ENCODE measurements around the gene PKM.

PKM gene

DNA sequence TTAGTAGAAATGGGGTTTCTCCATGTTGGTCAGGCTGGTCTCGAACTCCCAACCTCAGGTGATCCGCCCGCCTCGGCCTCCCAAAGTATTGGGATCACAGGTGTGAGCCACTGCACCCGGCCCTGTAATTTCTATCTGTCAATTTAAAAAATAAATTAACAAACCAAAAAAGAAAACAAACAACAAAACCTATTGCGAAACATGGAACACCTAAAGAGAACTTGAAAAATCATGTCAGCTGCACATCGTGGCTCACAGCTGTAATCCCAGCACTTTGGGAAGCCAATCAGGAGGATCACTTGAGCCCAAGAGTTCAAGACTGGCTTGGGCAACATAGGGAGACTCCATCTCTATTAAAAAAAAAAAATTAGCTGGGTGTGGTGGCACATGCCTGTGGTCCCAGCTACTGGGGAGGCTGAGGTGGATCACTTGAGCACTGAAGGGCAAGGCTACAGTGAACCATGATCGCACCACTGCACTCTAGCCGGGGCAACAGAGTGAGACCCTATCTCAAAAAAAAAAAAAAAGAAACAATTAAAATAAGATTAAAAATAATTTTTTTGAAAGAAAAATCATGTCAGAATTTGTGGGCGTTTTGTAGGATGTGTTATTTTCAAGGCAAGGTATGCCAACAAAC is 21.8 kb upstream of the PKM start:
- no peak overlapping the region for H3K4me3 ChIP-seq
- no peaks in the 10 kb centered on the region for H3K9me3 ChIP-seq
- no peaks in the 10 kb centered on the region for H3K4me1 ChIP-seq
- no peak overlapping the region for H3K27ac ChIP-seq
- DNase-seq: no peak
- no peak for TF ChIP-seq CTCF (IDR thresholded peaks at IDR 0.05)
- no peaks in the 10 kb centered on the region for H3K27me3 ChIP-seq
- intact Hi-C loops (cut with DNase I; ENCODE audit: low total_unique reads): no loop called here
- peaks cover 91 to 100% (median 94%) of the 10 kb centered on the region in 3 donors for H3K36me3 ChIP-seq

DNA sequence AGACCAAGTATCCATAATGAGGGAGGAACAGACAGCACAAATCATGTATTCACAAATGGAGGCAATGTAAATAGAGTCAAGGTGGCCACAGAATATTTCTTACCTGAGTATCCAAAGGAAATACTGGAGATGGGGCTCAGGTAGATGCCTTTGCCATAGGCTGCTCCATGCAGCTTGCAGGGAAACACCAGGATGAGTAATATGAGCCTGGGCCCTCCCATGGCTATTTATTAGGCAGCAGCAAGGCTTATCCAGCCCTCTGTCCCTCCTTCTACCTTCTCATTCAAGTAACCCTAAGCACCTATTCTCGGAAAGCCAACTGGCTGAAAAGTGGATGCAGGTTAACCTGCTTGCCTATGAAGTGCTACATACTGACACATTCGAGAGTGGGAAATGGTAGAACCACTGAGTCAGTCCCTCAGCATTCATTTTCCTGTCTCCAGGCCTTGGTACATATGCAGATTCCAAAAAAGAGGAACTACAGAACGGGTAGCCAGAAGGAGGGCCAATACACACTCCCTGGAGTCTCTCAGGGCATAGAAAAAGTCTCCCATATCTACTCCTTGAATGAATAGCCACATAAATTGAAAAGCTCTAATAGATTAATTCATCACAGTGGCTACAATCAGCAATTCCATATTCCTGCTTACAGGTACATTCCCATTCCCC is 18.3 kb upstream of the PKM start:
- Histone ChIP-seq H3K4me1 (no peaks in the 10 kb centered on the region), H3K36me3 (peaks cover 62 to 100% (median 67%) of the 10 kb centered on the region in 3 donors), H3K4me3 (no peak overlapping the region), H3K9me3 (no peaks in the 10 kb centered on the region), H3K27me3 (no peaks in the 10 kb centered on the region), H3K27ac (no peak overlapping the region)
- intact Hi-C loops (cut with DNase I; ENCODE audit: low total_unique reads): no loop called here
- no peak for DNase-seq
- TF ChIP-seq CTCF (IDR thresholded peaks at IDR 0.05): no peak

GRCh38 chr15:72248514-72248913 is 17.5 kb upstream of the PKM start:
- DNase-seq: no peak
- intact Hi-C loops (cut with DNase I; ENCODE audit: low total_unique reads): no loop called here
- peaks cover 54 to 100% (median 60%) of the 10 kb centered on the region in 3 donors for H3K36me3 ChIP-seq
- no peaks in the 10 kb centered on the region for H3K9me3 ChIP-seq
- TF ChIP-seq CTCF (IDR thresholded peaks at IDR 0.05): no peak
- H3K4me3 ChIP-seq: no peak overlapping the region
- no peaks in the 10 kb centered on the region for H3K27me3 ChIP-seq
- H3K4me1 ChIP-seq: no peaks in the 10 kb centered on the region
- H3K27ac ChIP-seq: no peak overlapping the region

DNA sequence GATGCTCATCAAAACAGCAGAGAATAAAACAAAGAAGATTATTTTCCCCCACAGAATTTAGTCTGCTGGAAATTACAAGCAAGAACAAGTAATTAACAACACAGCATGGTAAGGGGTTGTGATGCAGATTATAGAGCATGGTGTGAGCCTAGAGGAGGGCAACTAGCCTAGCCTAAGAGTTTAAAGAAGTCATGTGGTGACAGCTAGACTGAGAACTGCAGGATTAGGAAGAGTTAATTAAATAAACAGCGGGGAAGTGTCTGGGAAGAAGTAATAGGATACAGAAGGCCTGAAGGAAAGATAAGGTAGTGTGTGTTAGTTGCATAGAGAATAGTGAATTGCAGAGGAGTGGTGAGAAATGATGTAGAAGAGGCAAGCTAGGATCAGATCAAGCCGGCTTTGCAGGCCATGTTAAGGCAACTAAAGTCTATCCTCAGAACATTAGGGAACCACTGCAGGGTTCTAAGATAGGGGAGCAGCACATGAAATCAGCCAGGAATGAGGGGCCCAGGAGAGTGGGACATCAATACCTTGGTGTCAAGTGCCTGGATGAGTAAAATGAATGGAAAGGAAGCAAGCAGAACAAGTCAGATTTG is 11.9 kb upstream of the PKM start:
- Histone ChIP-seq H3K4me3 (no peak overlapping the region), H3K4me1 (peaks cover 0 to 2% (median 0%) of the 10 kb centered on the region in 4 donors), H3K9me3 (no peaks in the 10 kb centered on the region), H3K36me3 (peaks cover 38 to 89% (median 43%) of the 10 kb centered on the region in 3 donors), H3K27me3 (no peaks in the 10 kb centered on the region), H3K27ac (no peak overlapping the region)
- intact Hi-C loops (cut with DNase I; ENCODE audit: low total_unique reads): no loop called here
- no peak for DNase-seq
- no peak for TF ChIP-seq CTCF (IDR thresholded peaks at IDR 0.05)

- intact Hi-C loops (cut with DNase I; ENCODE audit: low total_unique reads): loop anchor here (5.0 to 10.0 kb wide), 2 partner anchors 33 to 125 kb away; partner anchors contain the start of genes MYO9A, PARP6 and SENP8
- no peak overlapping the region for H3K27ac ChIP-seq
- no peaks in the 10 kb centered on the region for H3K9me3 ChIP-seq
- TF ChIP-seq CTCF (IDR thresholded peaks at IDR 0.05): no peak
- H3K27me3 ChIP-seq: no peaks in the 10 kb centered on the region
- H3K4me1 ChIP-seq: peaks cover 0 to 15% (median 4%) of the 10 kb centered on the region in 4 donors
- DNase-seq: no peak
- H3K36me3 ChIP-seq: peaks cover 37 to 57% (median 38%) of the 10 kb centered on the region in 3 donors
- H3K4me3 ChIP-seq: no peak overlapping the region
These were observed 8.7 kb upstream of the PKM start for GRCh38 chr15:72239652-72240051.
